GM18508 (cell line): ENCODE measurements around the gene SDK1.
"Not testable (repeated sequence)": the region's sequence is repeated elsewhere in the genome, so short reads cannot be mapped to it uniquely, and the experiment has no call there.

Experiments
- ATAC-seq: cut with Tn5 transposase; IDR thresholded peaks from one replicate; pipeline ENCODE4 v1.9.1; 2021; ENCODE audit warnings: moderate number of reproducible peaks; ENCODE audit not compliant: insufficient read depth, unreplicated experiment

SDK1 gene

GRCh38 chr7:4215176-4215720 is 914.2 kb downstream of the SDK1 start:
- no peak for ATAC-seq

GRCh38 chr7:4216016-4216415 is 915.0 kb downstream of the SDK1 start:
- no peak for ATAC-seq

- not testable (repeated sequence) for ATAC-seq
Observed at GRCh38 chr7:4217126-4217660, 916.1 kb downstream of the SDK1 start.

GRCh38 chr7:4218481-4218880 is 917.4 kb downstream of the SDK1 start:
- no peak for ATAC-seq

GRCh38 chr7:4220011-4220410 is 919.0 kb downstream of the SDK1 start:
- no peak for ATAC-seq

GRCh38 chr7:4221043-4221442 is 920.0 kb downstream of the SDK1 start:
- ATAC-seq, result no peak

- ATAC-seq, result no peak
Observed at GRCh38 chr7:4222676-4223075, 921.6 kb downstream of the SDK1 start.

- no peak for ATAC-seq
Observed at GRCh38 chr7:4225361-4225771, 924.3 kb downstream of the SDK1 start.

- no peak for ATAC-seq
Observed at GRCh38 chr7:4225881-4226523, 925.0 kb downstream of the SDK1 start.

GRCh38 chr7:4226524-4226882 is 925.5 kb downstream of the SDK1 start:
- no peak for ATAC-seq

- ATAC-seq, result no peak
Observed at GRCh38 chr7:4227105-4228010, 926.3 kb downstream of the SDK1 start.

GRCh38 chr7:4230352-4230751 is 929.3 kb downstream of the SDK1 start:
- ATAC-seq, result no peak

GRCh38 chr7:4233146-4233545 is 932.1 kb downstream of the SDK1 start:
- no peak for ATAC-seq

GRCh38 chr7:4233621-4234497 is 932.8 kb downstream of the SDK1 start:
- no peak for ATAC-seq

- ATAC-seq, result no peak
Observed at GRCh38 chr7:4234498-4234855, 933.4 kb downstream of the SDK1 start.

- no peak for ATAC-seq
Observed at GRCh38 chr7:4234886-4235285, 933.8 kb downstream of the SDK1 start.

- ATAC-seq, result no peak
Observed at GRCh38 chr7:4235596-4235995, 934.5 kb downstream of the SDK1 start.

- no peak for ATAC-seq
Observed at GRCh38 chr7:4236389-4236788, 935.3 kb downstream of the SDK1 start.

GRCh38 chr7:4236873-4237272 is 935.8 kb downstream of the SDK1 start:
- ATAC-seq, result not testable (repeated sequence)
